Dedifferentiated amniotic fluid mesenchymal stem cell (primary cell): ENCODE results near the gene DNASE1L2.

ENCODE experiments used
- DNase-seq: peaks from one replicate; pipeline ENCODE4 v3.0.0-alpha.2; 2016; ENCODE audit errors: extremely low spot score

The DNASE1L2 gene, protein sequence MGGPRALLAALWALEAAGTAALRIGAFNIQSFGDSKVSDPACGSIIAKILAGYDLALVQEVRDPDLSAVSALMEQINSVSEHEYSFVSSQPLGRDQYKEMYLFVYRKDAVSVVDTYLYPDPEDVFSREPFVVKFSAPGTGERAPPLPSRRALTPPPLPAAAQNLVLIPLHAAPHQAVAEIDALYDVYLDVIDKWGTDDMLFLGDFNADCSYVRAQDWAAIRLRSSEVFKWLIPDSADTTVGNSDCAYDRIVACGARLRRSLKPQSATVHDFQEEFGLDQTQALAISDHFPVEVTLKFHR

DNA sequence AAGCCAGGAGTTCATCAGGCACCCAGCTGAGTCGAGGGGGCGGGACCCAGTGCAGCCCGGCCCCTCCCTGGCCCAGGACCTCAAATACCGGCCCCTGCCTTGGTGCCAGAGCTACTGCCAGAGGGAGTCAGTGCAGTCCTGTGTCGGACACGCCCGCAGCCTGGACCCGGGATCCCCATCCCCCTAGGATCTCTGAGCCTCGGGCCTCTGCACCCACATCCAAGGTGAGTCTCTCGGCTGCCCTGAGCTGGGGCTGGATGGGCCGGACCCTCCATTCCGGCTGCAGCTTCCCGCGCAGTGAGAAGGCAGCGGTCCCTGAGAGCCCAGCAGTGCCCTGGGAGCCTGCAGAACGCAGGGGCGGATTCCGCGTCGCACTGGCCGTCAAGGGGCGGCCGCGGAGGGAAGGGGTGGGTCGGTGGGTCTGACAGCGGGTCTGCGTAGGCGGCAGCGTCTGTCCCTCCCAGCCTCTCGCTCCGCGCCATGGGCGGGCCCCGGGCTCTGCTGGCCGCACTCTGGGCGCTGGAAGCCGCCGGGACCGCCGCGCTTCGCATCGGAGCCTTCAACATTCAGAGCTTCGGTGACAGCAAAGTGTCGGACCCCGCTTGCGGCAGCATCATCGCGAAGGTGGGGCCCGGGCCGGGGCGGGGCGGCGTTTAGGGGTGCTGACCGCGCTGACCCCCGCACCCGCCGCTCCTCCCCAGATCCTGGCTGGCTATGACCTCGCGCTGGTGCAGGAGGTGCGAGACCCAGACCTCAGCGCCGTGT is at the start of gene DNASE1L2:
Gene DNASE1L2 (plus strand): TSS at position 108 of the 765 bp plus-strand sequence. CDS start 373 bp downstream, at position 481.
- no peak for DNase-seq

DNA sequence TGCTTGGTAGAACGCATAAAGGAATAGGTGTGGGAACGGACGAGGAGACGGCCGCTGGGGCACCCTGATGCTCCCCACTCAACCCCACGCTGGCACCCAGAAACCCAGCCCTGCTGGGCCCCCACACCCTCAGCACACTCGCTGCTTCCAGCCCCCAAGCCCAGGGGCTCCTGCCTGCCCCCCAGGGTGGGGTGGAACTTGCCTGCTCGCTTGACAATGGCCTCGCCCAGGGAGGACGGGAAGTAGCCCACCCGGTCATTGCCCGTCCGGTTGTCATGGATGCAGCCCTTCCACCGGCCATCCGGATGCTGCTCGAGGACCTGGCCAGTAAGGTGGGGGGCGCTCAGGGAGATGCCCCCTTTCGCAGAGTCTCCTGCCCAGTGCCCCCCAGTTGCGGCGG is 49.7 kb upstream of the DNASE1L2 start:
- no peak for DNase-seq

DNA sequence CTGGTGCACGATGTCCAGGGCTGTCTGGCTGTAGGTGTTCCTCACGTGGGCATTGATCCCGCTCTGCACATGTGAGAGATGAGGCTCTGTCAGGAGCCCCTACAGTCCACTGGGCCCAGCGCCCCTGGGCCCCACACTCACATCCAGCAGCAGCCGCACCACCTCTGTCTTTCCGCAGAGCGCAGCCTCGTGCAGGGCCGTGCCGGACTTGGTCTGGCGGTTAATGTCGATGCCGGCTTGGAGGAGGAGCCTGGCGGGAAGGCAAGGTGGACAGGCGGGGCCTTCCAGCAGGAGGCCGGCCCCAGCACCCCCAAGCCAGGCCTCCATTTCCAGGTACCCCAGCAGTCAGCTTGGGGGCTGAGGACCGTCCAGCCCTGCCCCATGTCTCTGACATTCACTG is 49.0 kb upstream of the DNASE1L2 start:
- no peak for DNase-seq

DNA sequence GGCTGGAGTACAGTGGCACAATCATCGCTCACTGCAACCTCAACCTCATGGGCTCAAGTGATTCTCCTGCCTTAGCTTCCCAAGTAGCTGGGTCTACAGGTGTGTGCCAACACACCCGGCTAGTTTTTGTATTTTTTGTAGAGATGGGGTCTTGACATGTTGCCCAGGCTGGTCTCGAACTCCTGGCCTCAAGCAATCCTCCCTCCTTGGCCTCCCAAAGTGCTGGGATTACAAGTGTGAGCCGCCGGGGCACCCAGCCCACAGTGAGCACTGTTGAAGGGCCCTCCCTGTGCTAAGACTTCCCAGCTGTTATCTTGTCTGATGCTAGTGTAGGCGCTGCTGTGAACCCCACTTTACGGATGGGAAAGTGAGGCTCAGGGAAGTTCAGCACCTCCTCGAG is 47.8 kb upstream of the DNASE1L2 start:
- no peak for DNase-seq

DNA sequence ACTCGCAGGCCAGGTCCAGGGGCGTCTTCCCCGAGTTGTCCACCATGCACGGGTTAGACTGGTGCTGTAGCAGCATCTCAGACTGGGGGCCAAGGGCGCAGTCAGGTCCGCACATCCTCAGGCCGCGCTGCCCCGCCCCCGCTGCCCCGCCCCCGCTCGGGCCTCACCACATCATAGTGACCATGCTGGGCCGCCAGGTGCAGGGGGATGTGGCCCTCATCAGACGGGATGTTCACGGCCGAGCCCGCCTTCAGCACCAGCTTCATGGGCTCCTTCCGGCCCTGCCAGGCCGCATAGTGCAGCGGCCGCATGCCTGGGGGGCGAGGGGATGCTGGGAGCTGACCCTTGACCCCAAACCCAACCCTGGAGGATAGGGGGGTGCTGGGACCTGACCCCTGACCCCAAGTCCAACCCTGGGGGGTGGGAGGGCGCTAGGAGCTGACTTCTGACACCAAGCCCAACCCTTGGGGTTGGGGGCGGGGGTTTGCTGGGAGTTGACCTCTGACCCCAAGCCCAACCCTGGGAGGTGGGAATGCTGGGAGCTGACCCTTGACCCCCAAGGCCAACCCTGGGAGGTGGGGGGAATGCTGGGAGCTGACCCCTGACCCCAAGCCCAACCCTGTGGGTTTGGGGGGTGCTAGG is 46.9 kb upstream of the DNASE1L2 start:
- no peak for DNase-seq

DNA sequence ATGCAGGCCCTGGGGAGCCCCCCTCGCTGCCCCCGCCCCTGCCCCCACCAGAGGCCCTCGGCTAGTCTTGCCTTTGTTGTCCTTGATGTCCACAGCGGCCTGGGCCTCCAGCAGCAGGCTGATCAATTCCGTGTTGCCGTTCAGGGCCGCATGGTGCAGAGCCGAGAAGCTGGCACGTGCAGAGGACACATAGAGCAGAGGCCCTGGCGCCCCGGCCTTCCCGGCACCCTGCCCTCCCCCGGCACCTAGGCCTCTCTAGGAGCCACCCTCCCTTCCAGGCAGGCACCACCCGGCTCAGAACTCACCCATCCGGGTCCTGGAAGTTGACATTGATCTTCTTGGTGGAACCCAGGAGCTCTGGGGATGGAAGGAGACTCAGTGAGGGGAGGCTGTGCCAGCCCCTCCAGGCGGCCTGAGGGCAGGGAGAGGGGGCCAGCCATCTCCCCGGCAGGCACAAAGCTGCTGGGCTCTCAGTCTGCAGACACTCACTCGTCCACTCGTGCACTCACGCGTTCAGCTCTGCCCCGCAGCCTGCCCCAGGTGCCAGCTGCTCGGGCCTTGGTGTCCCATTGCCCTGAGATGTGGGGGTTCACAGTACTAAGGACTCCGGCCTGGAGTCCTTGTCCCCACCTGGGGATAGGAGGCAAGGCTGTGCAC is 46.1 kb upstream of the DNASE1L2 start:
- DNase-seq, result no peak

DNA sequence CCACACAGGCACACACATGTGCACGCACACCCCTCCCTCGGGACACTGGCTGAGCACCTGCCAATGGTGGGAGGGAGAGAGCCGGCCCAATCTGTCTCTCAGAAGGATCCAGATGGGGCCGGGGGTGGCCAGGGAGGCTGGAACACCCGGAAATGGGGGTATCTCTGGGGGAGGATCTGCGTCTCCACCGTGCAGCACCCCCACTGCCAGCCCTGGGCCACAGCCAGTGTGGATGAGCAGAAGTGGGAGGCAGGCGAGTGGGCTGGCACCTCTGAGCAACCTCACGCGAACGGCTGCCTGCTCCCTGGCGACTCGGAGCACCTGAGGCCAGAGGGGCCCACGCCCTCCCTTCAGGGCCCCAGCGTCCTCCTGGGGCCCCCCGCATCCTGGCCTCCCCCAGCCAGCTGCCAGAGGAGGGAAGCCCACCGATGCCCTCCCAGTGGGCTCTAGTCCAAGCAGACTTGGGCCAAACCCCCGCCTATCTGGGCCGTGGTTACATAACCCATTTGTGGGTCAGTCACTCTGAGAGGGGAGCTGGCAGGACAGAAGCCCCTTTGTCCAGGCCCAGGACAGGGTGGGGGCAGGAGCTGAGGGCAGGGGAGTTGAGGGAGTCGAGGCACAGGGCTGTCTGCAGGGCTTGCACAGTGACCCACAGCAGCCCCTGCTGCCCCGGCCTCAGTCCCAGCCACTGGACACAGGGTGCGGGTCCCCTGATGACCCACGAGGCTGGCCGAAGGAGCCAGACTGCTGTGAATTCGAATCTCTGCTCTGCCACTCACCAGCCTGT is 45.4 kb upstream of the DNASE1L2 start:
- no peak for DNase-seq

DNA sequence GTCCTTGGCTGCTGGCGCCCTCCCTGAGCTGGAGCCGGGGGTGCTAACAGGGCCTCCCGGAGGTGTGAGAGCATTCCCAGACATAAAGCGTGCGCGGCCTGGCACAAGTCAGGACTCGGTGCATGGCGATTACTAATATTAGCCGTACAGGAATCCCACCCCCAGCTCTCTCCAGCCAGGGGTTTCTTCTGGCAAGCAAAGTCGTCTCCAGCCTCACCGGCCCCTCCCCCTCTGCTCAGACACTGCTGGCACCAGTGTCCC is 44.9 kb upstream of the DNASE1L2 start:
- no peak for DNase-seq

DNA sequence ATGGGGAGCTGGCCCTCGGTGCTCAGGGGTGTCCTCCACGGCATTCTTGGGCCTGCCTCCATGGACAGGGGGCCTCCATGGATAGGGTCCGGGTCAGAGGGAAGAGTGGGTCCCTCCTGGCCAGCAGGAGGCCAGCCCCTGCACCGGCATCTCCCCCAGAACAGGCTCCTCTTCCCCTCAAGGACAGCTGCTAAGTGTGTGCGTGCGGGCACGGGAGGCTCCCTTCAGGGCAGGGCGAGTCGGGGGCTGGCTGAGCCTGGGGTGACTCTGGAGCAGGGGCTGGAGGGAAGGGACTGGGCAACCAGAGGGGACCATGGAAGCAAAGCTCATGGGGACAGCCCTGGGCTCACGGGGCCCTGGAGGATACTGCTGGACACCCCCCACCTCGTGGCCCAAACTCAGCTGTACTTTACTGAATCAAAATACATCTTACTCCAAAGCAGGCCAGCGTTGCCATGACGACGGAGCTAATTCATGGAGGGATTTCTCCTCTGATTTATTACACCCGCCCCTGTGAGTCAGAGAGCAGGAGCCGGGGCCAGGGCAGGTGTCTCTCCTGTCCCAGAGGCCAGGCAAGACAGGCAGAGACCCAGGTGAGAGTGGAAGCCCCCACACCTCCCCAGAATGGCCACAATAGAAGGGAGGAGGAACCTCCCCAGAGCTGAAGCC is 41.9 kb upstream of the DNASE1L2 start:
- DNase-seq, result no peak

DNA sequence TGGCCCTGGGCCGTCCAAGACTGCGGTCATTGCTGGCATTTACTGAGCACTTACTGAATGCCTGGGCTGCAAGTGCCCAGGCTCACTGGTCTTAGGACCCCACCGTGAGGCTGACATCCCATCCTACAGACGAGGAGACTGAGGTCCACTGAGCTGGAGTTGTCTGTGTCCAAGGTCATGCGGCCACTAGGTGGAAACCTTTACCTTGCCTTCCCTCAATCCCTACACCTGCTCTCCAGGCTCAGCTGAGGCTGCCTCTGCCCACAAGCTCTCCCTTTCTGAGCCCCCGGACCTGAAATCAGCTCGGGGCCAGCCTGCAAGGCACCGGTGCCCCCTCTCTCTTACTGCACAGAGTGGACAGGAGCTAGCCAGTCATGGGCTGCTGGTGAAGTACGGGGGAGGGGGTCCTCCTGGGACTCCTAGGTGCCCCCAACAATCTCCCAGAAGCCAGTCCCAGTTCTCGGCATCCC is 41.4 kb upstream of the DNASE1L2 start:
- DNase-seq, result no peak

DNA sequence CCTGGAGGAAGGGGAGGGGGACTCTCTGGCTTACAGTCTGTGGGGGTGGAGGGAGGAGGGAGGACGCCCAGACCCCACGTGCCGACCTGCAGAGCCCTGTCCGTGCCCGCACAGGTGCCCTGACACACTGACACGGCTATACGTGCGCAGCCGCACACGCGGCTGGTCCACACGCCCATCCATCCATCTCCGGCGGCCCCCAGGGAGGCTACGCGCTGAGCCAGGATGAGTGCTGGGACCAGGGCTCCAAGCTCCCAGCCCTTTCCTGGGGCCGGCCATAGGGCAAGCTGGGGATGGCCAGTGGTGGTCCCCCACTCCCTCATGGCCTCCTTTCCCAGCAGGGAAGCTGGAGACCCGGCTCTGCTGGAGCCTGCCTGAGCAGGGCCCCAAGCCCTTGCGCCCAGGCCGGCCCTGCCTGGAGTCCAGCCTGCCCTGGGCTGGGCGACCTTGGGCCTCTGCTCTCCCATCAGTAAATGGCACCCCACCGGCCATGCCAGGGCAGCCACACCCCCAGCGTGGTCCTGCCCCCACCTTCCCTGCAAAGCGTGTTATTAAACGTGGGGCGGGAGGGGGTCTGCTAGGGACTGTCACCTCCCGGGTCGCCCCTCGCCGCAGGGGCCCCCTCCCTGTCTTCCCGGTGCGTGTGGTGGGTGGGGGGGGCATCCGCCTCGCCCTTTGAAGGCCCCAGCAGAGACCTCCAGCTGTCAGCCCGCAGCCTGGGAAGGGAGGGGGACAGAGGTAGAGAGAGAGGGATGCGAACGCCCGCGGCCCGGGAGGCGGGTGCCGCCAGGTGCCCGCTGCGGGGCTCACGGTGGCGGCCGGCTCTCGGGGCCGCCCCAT is 40.7 kb upstream of the DNASE1L2 start:
- DNase-seq, result no peak

DNA sequence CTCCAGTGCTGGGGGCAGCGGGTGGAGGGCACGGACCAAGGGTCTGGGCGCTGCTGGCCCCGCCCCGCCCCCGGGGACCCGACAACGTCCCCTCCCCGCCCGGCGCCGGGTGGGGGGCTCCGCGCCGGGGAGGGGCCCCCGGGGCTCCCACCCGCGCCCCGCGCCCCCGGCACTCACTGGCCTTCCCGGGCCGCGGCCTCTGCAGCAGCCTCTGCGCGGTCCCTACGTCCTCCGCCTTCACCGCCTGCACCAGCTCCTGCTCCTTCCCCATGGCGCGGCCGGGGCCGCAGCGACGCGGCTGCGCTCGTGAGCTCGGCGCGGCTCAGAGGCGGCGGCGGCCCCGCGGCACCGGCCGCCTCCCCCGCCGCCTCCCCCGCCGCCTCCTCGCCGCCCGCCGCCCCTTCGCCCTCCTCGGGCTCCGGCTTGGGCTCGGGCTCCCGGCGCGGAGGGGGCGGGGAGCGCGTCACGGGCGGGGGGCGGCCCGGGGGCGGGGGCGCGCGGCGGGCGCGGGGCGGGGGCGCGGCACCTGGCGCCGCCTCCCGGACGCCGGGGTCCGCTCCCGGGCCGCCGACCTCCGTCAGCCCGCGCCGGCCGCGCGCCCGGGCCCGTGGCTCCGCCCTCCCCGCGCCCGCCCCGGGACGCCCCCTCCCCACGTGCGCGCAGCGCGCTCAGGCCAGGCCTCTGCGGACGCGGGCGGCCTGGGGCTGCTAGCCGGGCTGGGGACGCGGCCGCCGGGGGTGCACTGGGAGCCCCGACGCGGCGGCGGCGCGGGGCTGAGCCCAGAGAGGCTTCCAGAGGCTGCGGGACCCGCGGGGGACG is 39.9 kb upstream of the DNASE1L2 start, which contains the start of gene CASKIN1:
Gene CASKIN1 (minus strand): TSS at position 444 of the 819 bp plus-strand sequence. CDS start 173 bp downstream, at position 271.
- no peak for DNase-seq

DNA sequence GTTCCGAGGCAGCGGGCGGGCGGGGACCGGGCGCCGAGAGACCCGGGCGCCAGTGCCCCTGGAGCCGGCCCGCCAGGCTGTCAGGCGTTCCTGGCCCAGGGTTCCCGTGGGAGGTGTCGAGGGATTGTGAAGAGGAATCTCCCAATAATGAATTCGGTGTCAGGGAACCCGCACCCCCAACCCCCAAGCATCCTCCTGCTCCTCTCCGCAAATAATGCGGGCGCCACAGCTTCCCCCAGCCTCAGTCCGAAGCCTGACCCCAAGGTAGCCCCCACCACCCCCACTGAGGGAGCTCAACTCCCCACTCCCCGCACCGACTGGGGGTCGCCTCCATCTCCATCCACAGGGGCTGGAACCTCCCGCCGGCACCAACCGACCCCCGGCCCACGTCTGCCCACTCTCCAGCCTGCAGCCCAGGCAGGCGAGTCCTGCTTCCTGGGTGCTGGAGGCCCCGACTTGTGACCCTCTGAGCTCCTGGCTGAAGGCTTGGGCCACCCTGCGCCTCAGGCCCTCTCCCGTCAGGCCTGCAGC is 39.2 kb upstream of the DNASE1L2 start:
- DNase-seq, result no peak

DNA sequence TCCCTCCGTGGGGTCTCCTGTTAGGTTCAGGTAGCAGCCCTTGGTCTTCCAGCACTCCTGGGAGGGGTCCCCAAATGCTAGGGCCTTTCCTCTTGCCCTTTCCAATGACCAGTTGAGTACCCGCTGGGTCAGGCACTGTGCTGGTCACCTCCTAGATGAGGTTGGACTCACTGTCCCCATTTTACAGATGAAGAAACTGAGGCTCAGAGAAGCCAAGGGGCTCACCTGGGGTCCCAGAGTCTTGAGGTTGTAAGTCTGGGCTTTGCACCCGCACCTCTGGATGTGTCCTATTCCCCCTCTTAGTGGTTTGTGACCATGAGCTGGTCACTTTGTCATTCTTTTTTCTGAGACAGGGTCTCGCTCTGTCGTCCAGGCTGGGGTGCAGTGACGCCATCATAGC is 38.5 kb upstream of the DNASE1L2 start:
- DNase-seq, result no peak

DNA sequence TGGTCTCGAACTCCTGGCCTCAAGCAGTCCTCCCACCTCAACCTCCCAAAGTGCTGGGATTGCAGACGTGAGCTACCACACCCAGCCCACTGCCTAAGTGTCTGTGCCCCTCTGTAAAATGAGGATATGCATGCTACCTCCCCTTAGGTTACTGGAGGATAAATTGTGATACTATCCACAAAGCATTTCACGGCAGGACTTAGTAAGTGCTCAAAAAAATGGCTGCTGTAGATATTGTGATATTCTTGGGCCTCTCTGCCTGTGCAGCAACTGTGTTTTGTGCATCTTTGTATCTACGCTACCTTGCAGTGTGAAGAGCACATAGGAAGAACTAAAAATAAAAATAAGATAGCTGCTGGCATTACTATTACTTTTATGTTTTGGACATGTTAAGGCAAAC is 38.0 kb upstream of the DNASE1L2 start:
- no peak for DNase-seq

DNA sequence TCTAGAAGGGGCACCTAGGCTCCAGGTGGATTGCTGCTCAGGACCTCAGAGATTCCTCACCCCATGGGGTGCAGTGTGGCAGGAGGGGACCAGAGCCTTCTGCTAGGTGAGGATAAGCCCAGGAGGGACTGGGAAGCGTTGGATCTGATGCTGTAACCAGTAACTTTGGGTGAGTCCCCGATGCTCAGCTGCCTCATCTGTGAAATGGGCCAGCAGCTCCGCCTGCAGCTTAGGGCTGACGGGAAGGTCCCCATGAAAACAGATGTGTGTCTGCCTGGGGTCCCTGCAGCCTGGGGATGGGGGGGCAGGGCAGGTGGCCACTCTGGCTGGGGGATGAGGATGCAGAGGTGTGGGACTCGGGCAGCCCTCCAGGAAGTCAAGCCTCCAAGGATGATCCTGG is 37.1 kb upstream of the DNASE1L2 start:
- no peak for DNase-seq

DNA sequence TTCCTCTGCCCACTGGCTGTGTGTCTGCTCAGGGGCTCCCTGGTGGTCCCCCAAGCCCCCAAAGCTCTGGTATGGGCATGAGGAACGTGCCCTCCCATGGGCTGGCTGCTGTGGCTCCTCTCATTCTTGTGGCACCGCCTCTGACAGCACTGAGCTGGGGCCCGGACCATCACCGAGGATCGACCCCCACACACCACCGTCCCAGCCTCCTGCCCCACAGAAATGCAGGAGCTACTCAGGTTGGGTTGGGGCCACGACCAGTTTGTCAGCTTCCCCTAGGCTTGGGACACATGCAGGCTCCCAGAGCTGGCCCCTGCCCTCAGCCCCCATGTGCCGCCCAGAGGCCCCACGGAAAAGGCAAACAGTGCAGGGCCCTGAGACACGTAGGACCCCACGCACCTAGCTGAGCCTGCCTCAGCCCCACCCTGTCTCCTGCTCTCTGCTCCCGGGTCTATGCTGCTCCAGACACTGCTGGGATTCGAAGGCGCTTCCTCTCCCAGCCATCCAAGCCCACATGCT is 36.6 kb upstream of the DNASE1L2 start:
- DNase-seq, result no peak

DNA sequence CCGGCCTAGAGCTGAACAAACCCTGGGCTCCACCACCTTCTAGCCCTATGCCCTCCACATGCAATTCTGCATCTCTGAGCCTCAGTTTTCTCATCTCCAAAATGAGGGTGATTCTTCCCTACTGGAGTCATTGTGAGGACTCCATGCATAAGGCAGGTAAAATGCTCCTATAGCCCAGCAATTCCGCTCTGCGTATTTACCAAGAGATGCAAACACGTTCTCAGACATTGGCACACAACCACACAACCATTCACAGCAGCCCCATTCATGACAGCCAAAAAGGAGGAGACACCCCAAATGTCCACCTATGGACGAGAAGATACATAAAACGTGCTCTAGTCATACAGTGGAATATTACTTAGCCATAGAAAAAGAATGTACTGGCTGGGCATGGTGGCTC is 35.9 kb upstream of the DNASE1L2 start:
- DNase-seq, result no peak
